ENCODE results near the gene KLHL30.

The KLHL30 gene

DNA sequence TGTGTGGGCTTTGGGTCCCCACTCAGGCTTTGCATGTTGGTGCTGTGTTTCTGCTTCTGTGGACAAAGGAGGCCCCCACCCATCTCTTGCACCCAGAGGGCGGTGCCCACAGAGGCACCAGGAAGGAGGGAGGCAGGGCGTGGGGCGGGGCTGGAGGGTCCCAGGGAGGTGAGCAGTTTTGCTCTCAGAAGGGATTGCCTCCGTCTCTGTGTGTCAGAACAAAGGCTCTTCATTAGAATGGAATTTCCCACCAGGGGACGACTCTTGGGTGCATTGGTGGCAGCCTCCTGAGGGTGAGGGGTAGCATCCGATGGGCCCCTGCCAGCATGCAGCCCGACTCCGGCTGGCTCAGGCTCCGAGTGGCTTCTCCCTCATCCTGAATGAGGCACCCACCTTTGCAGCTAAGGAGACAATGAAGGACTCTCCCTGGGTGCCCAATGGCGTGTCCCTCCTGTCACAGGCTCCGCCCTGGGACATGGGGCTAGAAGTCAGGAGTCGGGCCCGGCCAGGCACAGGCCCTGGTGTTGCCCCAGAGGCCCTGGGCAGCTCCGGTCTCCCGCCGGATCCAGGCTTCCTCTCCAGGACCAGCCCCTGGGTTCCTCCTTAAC is 13.3 kb downstream of the KLHL30 start:
- DNase-seq (ENCODE audit: low spot score in 2 of 2): no peak
- no peak overlapping the region for H3K4me3 Mint-ChIP-seq
- H3K27ac Mint-ChIP-seq: no peak overlapping the region
- ATAC-seq (ENCODE audit: low read depth): no peak
- H3K27me3 Mint-ChIP-seq: no peaks in the 10 kb centered on the region
- peaks cover 3% of the 10 kb centered on the region for H3K9me3 Mint-ChIP-seq
- H3K4me1 Mint-ChIP-seq: no peaks in the 10 kb centered on the region
- no peaks in the 10 kb centered on the region for H3K36me3 Mint-ChIP-seq

DNA sequence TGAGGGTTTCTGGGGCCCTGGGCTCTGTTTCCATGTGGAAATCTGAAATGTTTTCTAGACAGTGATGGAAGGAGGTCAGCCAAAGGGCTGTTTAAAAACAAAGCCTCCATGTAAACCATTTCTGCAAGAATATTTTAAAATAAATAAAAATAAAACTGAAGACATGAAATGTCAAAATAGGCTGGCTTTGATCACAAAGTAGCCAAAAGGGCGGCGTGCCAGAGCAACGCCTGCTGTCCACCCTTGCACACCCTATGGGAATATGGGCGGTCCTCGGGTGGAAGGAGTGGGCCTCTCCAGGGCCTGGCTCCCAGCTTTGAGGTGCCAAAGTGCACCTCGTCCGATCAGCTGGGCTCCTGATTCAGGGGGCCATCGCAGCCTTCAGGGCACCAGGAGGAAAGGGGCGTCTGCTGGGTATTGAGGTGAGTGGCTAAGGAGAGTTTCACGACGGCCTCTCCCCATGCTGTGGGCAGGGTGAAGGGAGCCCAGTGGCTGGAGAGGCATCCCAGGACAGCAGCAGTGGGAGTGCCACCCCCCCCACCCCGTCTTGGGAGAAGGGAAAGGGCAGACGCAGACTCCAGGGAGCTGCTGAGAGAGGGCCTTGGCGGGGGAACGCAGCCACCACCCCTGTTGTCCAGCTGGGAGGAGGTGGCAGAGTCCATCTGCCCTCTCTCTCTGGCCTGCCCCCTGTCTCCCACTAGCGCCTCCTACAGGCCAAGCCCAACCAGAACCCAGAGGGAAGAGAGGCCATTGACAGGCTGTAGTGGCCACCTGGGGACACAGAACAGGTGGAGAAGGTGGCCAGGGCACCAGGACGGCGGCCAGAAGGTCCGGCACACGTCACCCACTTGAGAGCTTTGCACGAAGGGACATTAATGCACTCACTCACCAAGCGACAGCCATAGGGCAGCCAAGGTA is 14.6 kb downstream of the KLHL30 start:
- Mint-ChIP-seq H3K4me3 (no peak overlapping the region), H3K36me3 (no peaks in the 10 kb centered on the region), H3K27me3 (no peaks in the 10 kb centered on the region), H3K9me3 (peaks cover 3% of the 10 kb centered on the region), H3K4me1 (no peaks in the 10 kb centered on the region), H3K27ac (no peak overlapping the region)
- no peak for ATAC-seq (ENCODE audit: low read depth)
- no peak for DNase-seq (ENCODE audit: low spot score in 2 of 2)

DNA sequence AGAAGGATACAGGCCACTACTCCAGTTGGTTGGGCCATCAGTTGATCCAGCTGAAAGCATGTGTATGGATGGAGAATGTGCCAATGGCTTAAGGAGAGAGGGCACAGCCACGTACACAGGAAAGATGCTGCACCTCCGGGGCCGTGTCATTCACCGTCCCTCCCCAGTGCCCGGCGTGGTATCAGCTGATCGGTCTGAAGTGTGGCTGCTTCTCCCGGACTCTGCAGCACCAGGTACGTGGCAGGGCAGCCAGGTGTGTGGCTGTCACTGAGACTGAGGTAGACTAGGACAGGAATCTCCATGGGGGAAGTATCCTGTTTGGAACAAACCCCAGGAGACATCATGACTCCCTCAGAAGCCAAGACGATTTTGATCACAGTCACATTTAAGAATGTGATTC is 16.1 kb downstream of the KLHL30 start:
- peaks cover 4% of the 10 kb centered on the region for H3K27me3 Mint-ChIP-seq

DNA sequence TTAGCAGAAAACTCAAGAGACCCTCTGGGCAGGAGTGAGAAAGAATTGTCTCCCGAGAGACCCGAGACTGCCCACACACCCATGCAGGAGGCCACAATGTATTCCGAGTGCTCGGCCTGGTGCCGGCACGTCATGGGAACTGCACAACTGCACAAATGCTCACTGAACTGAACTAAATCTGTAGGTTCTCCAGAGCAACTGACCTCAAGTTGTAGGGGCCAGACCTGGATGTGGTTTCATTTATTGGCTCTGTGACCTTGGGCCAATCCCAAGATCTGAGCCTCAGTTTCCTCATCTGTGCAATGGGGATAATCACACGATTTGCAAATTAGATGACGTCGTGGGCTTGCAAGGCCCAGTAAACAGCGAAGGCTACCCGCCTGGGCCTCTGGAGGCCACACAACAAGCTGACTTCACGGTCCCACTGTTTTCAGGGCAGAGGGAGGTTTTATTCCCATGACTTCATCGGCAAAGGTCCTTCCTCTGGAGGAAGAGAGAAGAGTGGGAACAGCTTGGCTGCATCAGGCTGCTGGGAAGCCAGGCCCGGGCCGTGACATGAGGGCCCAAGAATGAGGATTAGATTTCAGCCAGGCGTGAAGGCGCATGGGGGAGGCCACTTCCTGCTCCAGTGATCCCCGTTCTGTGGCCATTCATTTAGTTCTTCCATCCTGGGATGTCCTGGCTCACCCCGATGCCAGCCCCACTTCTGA is 16.7 kb downstream of the KLHL30 start:
- peaks cover 4% of the 10 kb centered on the region for H3K27me3 Mint-ChIP-seq
- ATAC-seq (ENCODE audit: low read depth) (no peak), DNase-seq (ENCODE audit: low spot score in 2 of 2) (no peak)
- no peak overlapping the region for H3K27ac Mint-ChIP-seq
- no peaks in the 10 kb centered on the region for H3K36me3 Mint-ChIP-seq
- H3K4me1 Mint-ChIP-seq: peaks cover 5% of the 10 kb centered on the region
- H3K9me3 Mint-ChIP-seq: peaks cover 3% of the 10 kb centered on the region
- H3K4me3 Mint-ChIP-seq: no peak overlapping the region

More for the DNA sequence above, 16.1 kb downstream of the KLHL30 start:
- no peaks in the 10 kb centered on the region for H3K36me3 Mint-ChIP-seq
- no peak overlapping the region for H3K27ac Mint-ChIP-seq
- ATAC-seq (ENCODE audit: low read depth): no peak
- peaks cover 4% of the 10 kb centered on the region for H3K4me1 Mint-ChIP-seq
- H3K9me3 Mint-ChIP-seq: peaks cover 3% of the 10 kb centered on the region
- H3K4me3 Mint-ChIP-seq: no peak overlapping the region
- DNase-seq (ENCODE audit: low spot score in 2 of 2): no peak

DNA sequence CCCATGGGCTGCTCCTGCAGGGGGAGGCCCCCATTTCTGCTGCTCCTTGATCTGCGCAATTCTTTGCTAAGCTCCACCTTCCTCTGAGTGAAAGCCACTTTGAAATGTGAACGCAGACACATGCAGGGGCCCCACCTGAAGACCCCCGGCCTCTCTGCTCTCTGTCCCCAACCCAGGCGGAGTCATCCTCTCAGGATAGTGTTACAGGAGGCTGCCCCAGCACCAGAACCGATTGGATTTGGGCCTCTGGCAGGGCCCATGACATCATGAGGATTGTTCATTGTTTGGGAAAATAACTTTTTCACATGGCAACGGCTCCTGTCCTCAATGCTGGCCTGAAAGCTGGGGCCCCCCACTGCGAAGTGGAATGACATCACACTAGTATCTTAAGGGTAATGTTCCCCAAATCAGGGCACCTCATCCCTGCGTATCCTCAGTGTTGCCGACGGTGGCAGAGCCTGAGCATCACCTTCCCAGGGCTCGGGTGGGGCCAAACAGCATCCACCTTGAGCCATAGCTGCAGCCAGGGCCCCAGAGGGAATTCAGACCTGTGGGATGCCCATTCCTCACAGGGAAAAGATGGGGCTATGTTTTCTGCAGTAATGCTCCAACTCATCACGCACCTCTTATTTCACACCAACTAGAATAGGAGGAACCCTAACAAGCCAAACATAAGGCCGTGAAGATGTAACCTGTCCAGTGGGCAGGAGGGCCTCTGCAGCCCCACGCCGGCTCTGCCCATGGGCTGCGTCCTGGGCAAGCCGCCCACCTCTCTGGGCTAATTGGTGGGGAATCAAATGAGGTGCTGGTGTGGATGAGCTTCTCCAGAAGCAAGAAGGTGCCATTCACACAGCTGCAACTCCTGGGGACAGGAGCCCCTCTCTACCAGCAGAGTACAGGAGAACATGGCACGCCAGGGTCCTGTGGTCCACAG is 17.6 kb downstream of the KLHL30 start:
- Mint-ChIP-seq H3K36me3 (no peaks in the 10 kb centered on the region), H3K4me3 (no peak overlapping the region), H3K27ac (no peak overlapping the region), H3K9me3 (peaks cover 3% of the 10 kb centered on the region), H3K4me1 (peaks cover 12% of the 10 kb centered on the region), H3K27me3 (peaks cover 6% of the 10 kb centered on the region)
- ATAC-seq (ENCODE audit: low read depth) (no peak), DNase-seq (ENCODE audit: low spot score in 2 of 2) (no peak)

DNA sequence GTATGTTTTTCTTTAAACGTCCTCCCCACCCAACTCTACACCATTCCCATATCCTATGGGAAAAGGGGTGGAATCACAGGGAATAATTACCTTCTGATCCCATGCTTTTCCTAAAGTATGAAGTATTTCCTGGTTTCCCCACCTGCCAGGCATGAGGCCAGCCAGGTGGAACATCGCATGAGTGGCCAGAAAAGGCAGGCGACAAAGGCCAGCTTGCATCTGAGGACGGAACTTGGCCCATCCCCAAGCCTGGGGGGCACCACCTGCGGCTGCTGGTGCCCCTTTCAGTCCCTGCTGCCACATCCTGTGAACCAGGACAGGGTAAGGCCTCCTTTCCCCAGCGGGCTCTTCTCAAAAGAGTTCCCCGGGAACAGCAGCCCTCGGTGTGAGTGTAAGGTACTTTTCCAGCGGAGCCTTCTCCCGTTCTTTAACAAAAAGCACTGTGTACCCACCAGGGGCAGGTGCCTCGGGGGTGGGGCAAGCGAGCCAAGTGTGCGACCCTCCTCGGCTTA is 19.1 kb downstream of the KLHL30 start:
- ATAC-seq (ENCODE audit: low read depth) (no peak), DNase-seq (ENCODE audit: low spot score in 2 of 2) (no peak)
- Mint-ChIP-seq H3K36me3 (no peaks in the 10 kb centered on the region), H3K4me3 (no peak overlapping the region), H3K4me1 (peaks cover 12% of the 10 kb centered on the region), H3K27me3 (peaks cover 6% of the 10 kb centered on the region), H3K9me3 (peaks cover 3% of the 10 kb centered on the region), H3K27ac (no peak overlapping the region)

DNA sequence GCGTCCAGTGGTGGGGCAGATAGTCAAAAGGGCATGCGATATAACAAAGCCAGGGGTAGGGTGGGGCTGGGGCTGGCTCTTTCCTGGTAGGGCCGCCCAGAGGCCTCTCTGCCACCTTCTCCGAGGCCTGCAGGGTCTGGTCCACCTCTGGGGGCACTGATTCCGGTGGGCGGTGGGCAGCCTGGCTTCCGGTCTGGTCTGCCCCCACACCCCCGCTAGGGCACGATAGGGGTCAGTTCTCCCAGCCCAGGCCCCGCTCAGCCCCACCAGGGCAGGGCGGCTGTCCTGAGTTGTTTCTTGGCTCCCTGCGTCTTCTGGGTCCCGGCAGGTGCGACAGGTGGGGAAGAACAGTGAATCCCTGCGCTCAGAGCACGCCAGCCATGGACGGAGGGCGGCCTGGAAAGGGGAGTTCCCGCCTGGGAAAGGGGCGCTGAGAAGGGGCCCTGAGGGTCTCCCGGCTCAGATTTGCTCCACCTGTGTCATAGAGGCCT is 19.6 kb downstream of the KLHL30 start:
- H3K27me3 Mint-ChIP-seq: peaks cover 6% of the 10 kb centered on the region

DNA sequence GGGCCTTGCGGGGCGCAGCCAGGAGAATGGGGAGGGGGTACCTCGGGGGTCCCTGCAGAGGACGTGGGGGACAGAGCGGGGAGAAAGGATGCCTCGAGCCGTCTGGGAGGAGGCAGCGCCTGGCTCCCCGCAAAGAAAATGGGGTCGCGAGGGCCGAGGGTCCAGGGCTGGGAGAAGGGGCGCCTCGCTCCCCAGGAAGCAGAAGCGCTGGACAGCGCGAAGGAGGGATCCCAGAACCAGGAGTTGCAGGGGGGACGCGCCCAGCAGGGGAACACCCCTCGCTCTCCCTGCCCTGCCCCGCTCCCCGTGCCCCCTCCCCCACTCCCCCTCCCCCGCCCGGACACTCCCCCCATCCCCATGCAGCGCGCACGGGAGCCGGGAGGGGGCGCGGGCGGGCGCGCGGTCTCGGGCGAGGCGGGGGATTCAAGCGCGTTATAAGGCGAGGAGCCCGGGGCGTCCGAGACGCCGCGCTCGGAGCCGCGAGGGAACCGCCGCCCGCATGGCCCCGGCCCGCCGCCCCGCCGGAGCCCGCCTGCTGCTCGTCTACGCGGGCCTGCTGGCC is 20.1 kb downstream of the KLHL30 start, which contains the start of gene ERFE:
TSS of gene ERFE (plus strand) at position 462 of the 562 bp plus-strand sequence. CDS start at position 500, 38 bp downstream.
- no peaks in the 10 kb centered on the region for H3K36me3 Mint-ChIP-seq
- H3K4me3 Mint-ChIP-seq: peak within 1 kb of the TSS; percentile 71
- no peak within 1 kb of the TSS for H3K27ac Mint-ChIP-seq
- peaks cover 3% of the 10 kb centered on the region for H3K9me3 Mint-ChIP-seq
- peaks cover 6% of the 10 kb centered on the region for H3K27me3 Mint-ChIP-seq
- peak; percentile 54 to 62 for DNase-seq (ENCODE audit: low spot score in 2 of 2)
- H3K4me1 Mint-ChIP-seq: peaks cover 12% of the 10 kb centered on the region
- peak; percentile 81 for ATAC-seq (ENCODE audit: low read depth)

More for the DNA sequence above, 19.6 kb downstream of the KLHL30 start:
- no peak for ATAC-seq (ENCODE audit: low read depth)
- H3K4me3 Mint-ChIP-seq: peak overlapping the region; percentile 53
- DNase-seq (ENCODE audit: low spot score in 2 of 2): no peak
- H3K9me3 Mint-ChIP-seq: peaks cover 3% of the 10 kb centered on the region
- peaks cover 12% of the 10 kb centered on the region for H3K4me1 Mint-ChIP-seq
- no peak overlapping the region for H3K27ac Mint-ChIP-seq
- no peaks in the 10 kb centered on the region for H3K36me3 Mint-ChIP-seq

DNA sequence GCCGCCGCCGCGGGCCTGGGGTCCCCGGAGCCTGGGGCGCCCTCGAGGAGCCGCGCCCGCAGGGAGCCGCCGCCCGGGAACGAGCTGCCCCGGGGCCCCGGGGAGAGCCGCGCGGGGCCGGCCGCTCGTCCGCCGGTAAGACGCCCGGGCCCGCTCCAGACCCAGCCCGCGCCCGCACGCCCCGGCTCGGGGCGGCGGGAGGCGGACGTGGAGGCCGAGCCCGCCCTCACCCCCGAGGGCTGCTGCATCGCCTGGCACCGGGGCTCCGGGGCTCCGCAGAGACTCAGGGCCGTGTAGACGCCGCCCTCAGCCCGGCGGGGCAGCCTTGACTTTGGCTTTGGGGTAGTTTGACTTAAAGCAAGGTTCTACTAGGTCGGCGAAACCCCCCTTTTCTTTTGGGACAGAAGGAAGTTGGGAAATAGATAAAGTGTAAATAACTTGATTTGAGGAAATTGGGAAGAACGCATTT is 20.6 kb downstream of the KLHL30 start:
- Mint-ChIP-seq H3K4me3 (peak overlapping the region; percentile 71), H3K36me3 (no peaks in the 10 kb centered on the region), H3K27ac (no peak overlapping the region), H3K4me1 (peaks cover 12% of the 10 kb centered on the region), H3K9me3 (peaks cover 2% of the 10 kb centered on the region), H3K27me3 (peaks cover 6% of the 10 kb centered on the region)
- peak; percentile 59 for ATAC-seq (ENCODE audit: low read depth)
- no peak for DNase-seq (ENCODE audit: low spot score in 2 of 2)

DNA sequence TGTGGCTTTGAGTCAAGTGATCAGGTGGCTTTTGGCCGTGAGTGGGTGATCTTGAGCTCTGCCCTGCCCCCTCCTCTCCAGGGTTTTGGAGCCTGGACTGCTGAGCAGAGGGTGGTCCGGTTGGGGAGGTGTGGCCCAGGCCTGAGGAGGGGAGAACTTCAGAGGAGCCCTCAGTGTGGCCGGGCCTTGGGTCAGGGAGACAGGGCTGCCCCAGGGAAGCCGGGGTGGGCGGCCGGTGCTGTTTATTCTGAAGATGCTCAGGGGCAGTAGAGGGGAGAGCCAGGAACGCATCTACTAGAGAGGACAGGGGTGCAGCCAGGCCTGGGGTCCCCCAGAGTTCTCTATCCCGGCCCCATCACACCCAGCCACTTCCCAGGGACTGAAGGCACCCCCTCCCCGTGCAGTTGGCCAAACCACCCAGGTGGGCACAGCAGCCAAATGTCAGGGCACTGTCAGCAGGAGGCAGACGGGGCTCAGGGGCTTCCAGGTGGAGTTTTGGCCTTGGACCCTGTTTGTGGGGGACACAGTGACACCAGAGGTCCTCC is 21.3 kb downstream of the KLHL30 start:
- Mint-ChIP-seq H3K36me3 (no peaks in the 10 kb centered on the region), H3K4me3 (peak overlapping the region; percentile 71), H3K27ac (no peak overlapping the region), H3K4me1 (peaks cover 15% of the 10 kb centered on the region), H3K9me3 (no peaks in the 10 kb centered on the region), H3K27me3 (peaks cover 6% of the 10 kb centered on the region)
- ATAC-seq (ENCODE audit: low read depth) (no peak), DNase-seq (ENCODE audit: low spot score in 2 of 2) (no peak)

DNA sequence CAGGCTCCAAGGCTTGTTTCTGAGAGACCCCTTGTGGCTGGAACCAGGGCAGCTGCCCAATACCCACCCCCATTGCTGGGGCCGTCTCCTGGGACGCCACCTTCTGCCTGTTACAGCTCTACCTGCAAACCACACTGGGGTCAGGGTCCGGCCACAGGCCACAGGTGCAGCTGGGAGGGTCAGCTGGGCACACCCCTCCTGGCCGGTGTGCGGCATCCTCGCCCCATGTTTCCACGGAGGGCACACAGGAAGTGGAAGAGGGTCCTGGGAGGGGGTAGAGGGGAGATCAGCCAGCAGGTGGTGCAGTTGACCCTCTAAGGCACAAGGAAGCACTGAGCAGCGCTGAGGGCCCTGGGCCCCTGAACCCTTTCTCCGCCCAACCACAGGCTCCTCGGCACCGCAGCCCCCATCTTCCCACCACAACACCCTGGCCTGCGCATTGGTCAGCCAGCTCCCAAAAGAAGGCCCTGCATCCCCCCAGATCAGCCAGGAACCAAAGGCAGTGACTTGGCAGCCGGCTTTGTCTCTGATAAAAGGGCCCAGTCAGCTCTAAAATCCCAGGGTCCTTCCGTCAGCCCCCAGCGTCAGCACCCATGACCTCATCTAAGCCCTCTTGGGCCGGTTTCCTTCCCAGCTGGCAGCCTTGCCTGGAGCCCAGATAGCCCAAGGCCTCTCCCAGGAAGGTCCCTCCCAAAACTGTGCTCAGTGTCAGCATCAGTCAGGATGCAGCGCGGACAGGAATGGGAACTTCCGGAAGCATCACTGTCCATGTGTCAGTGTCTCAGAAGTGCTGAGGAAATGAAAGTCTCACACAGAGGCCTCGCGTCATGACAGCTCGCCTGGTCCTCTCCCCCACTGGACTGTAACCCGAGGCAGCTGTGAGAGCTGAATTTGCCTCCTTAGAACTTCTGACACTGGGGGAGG is 22.0 kb downstream of the KLHL30 start:
- H3K27me3 Mint-ChIP-seq: peaks cover 12% of the 10 kb centered on the region
- H3K4me1 Mint-ChIP-seq: peaks cover 15% of the 10 kb centered on the region
- no peaks in the 10 kb centered on the region for H3K9me3 Mint-ChIP-seq
- no peak overlapping the region for H3K27ac Mint-ChIP-seq
- no peak for DNase-seq (ENCODE audit: low spot score in 2 of 2)
- H3K4me3 Mint-ChIP-seq: peak overlapping the region; percentile 27
- peak; percentile 29 for ATAC-seq (ENCODE audit: low read depth)
- H3K36me3 Mint-ChIP-seq: no peaks in the 10 kb centered on the region

Data from memory B cell (primary cell).